Measurements from ENCODE around the gene CBLL1.

- TF ChIP-seq CTCF (IDR thresholded peaks at IDR 0.05) (no peak), POLR2A (IDR thresholded peaks at IDR 0.05) (no peak)
These were observed 40.1 kb upstream of the CBLL1 start for GRCh38 chr7:107703872-107704271.

Measured in body of pancreas (tissue), 4 donors.